Measurements from ENCODE around the gene FSCN2.

DNA sequence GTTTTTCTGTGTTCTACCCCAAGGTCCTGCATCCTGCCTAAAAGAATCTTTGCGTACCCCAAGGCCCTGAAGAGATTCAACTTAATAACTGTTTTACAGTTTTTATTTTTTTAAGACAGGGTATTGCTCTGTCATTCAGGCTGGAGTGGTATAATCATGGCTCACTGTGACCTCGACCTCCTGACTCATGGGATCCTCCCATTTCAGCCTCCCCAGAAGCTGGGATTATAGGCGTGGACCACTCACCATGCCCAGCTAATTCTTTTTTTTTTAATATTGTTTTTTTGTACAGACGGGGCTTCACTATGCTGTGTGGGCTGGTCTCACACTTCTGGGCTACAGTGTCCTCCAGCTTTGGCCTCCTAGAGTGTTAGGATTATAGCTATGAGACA, 33.3 kb downstream of the FSCN2 start:
- TF ChIP-seq CEBPB (IDR thresholded peaks at IDR 0.05; ENCODE audit: low read depth, low read length) (no peak), POLR2A (IDR thresholded peaks at IDR 0.05; ENCODE audit: low read depth, low read length) (no peak), RAD21 (IDR thresholded peaks at IDR 0.05; ENCODE audit: low read length) (no peak), MXI1 (IDR thresholded peaks at IDR 0.05; ENCODE audit: borderline replicate concordance, low read depth, low read length) (no peak), SMC3 (IDR thresholded peaks at IDR 0.05; ENCODE audit: low read depth, low read length) (no peak), BHLHE40 (IDR thresholded peaks at IDR 0.05; ENCODE audit: low read depth, low read length) (no peak), CHD1 (IDR thresholded peaks at IDR 0.05; ENCODE audit: low read depth, low read length) (no peak)
- TF ChIP-seq, protein P1, sequence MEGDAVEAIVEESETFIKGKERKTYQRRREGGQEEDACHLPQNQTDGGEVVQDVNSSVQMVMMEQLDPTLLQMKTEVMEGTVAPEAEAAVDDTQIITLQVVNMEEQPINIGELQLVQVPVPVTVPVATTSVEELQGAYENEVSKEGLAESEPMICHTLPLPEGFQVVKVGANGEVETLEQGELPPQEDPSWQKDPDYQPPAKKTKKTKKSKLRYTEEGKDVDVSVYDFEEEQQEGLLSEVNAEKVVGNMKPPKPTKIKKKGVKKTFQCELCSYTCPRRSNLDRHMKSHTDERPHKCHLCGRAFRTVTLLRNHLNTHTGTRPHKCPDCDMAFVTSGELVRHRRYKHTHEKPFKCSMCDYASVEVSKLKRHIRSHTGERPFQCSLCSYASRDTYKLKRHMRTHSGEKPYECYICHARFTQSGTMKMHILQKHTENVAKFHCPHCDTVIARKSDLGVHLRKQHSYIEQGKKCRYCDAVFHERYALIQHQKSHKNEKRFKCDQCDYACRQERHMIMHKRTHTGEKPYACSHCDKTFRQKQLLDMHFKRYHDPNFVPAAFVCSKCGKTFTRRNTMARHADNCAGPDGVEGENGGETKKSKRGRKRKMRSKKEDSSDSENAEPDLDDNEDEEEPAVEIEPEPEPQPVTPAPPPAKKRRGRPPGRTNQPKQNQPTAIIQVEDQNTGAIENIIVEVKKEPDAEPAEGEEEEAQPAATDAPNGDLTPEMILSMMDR (conservative IDR thresholded peaks at IDR 0.05; ENCODE audit: low read depth, low read length), result no peak
- TF ChIP-seq, protein P2, sequence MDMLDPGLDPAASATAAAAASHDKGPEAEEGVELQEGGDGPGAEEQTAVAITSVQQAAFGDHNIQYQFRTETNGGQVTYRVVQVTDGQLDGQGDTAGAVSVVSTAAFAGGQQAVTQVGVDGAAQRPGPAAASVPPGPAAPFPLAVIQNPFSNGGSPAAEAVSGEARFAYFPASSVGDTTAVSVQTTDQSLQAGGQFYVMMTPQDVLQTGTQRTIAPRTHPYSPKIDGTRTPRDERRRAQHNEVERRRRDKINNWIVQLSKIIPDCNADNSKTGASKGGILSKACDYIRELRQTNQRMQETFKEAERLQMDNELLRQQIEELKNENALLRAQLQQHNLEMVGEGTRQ (IDR thresholded peaks at IDR 0.05; ENCODE audit: low read depth, low read length), result no peak

Measured in IMR-90 (cell line).